HG02981 (cell line): ENCODE results near the gene TRIO.

ENCODE experiments used
- ATAC-seq: cut with Tn5 transposase; IDR thresholded peaks from one replicate; pipeline ENCODE4 v1.9.1; 2021; ENCODE audit warnings: mild to moderate bottlenecking, moderate library complexity; ENCODE audit not compliant: unreplicated experiment

TRIO gene

DNA sequence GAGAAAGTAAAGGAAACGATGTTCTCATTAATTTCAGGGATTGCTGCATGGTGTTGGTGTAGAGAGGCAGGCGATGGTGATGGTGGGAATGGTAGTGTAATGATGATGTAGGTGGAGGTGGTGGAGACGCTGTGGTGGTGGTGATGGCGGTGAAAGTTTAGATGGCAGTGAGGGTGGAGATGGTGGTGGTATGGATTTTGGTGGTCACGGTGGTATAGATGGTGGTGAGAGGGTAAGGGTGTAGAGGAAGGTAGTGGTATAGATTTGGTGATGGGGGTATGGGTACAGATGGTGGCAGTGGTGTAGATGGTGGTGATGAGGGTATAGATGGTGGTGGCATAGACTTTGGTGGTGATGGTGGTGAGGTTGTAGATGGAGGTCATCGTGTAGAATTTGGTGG is 259.3 kb downstream of the TRIO start:
- ATAC-seq, result no peak

DNA sequence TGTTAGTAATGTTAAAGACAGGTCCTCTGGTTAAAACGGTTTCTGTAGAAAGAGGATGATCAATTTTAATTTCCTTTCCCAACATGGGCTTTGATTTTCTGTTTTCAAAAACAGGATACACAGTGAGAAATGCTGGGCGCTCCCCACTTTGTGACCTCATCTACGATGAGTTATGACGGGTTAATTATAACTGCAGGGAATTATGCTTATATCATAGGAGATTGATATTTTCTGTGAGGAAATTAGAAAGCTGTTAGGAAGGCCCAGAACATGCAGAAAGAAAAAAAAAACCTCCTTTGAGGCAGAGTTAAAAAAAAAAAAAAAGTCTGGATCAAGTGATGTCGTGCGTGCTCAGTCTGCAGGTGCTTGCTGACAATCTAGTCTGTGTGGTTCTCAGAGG is 261.6 kb downstream of the TRIO start:
- no peak for ATAC-seq

DNA sequence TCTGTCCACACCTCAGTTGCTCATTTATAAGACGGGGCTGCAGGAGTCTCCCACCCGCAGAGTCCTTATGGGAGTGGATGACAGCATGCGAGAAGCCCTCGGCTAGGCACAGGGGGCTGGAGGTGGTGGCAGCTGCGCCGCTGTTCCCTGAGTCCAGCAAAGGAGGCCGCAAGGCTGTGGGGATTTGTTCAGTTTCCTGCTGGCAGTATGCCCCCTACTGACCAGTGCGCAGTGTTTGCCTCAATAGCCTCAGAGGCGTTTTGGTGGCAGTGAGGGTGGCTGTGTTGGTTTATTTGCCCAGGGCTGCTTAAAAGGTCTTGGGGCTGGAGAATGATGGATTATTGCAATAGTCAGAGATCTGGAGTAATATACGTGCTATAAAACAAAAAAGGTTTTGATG is 262.1 kb downstream of the TRIO start:
- ATAC-seq, result no peak

DNA sequence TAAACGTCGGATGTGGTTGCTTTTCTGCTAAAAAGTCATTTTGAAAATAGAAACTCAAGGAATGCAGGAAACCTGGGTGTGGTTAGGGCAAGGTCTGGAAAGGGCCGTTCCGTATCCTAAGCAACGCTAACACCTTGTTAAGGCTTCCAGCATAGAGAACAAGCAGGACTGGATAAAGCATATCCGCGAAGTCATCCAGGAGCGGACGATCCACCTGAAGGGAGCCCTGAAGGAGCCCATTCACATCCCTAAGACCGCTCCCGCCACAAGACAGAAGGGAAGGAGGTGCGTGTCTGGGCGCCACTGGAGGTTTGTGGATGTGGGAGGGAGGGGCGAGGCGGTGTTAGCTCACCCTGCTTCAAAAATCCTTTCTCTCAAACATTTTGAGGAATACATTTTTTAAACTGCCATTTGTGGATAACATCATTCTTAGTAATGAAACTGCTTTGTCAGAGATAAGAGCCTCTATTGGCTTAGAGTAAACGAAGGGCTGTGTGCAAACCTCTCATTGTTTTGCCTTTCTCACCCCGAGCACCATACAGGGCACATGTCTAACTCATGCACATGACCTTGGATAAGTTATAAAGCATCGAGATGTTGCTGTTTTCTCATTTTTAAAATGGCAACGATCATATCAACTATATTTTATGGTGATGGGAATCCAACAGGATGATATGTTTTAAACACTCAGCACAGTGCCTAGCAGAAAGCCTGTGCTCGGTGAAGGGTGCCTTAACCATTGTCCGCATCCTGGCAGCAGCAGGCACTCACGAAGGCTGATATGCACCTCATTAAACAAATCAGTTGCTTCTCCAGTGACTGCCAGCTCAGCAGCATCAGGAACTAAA is 262.8 kb downstream of the TRIO start:
- no peak for ATAC-seq

DNA sequence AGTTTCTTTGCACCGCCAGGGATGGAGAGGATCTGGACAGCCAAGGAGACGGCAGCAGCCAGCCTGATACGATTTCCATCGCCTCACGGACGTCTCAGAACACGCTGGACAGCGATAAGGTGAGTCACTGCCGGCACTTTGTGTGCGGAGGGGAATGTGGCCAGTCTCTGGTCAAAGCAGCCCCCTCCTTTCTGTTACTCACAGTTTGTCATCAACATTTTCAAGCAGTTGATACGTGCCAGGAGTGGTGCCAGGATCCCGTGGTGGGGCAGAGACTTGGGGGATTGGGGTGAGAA is 263.4 kb downstream of the TRIO start:
- no peak for ATAC-seq

DNA sequence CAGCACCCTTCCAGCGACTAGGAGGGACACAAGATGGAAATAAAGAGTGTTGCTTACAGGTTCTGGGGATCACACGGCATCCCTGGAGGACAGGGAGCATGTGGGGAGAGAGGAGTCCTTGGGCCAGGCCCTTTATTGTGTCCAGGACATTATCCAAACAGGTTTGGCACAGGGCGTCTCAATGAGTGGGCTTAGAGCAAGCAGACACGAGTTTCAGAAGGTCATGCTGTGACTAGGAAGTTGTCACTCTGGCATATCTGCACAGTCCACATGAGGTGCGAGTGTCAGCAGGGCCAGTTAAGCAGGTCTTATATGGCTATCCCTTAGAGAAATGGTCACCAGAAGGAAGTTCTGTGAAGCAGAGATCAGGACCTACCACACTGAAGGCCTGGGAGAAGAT is 263.9 kb downstream of the TRIO start:
- no peak for ATAC-seq

DNA sequence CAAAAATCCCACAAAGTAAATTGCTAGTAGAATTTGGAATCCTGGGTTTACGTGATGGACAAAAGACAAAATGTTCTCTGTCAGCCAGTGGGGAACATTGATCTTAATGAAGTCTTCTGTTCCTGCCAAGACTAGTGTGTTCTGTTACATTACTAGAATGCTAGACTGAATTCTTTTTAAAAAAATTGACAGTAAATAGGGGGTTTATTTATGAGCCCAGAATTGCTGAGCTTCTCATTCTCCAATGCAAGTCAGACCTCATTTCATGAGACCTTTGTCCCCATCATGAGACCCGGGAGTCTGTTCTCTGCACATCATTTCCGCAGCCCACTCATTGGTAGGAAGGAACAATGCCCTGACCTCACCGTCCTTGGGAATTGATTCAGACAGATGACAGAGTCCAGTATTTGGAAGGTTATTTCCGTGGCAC is 264.6 kb downstream of the TRIO start:
- no peak for ATAC-seq

DNA sequence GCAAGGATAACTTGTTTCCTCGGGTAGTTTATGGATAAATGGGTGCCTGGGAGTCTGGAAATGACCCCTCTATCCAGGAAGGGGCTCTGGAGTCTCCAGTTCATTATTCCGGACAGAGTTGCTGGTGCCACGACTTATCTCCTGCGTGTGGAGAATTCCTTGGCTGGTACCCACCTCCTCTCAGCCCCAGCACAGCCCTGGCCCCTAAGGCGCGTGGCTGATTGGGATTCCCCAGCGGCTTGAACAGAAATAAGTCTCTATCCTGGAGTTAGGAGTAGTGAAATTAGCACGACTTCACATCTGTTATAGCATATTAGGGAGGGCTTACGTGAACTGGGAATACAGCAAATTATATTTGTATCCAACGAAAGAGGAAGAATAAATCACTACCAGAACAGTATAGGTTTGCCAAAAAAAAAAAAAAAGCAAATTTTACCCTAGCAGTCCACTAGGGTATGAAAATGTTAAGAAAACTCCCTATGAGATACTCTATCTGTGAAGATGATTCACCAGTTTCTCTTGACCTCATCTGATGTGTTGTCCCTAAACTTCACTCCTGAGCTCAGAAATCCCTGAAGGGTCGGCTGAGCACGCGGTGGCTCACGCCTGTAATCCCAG is 265.9 kb downstream of the TRIO start:
- ATAC-seq, result no peak

DNA sequence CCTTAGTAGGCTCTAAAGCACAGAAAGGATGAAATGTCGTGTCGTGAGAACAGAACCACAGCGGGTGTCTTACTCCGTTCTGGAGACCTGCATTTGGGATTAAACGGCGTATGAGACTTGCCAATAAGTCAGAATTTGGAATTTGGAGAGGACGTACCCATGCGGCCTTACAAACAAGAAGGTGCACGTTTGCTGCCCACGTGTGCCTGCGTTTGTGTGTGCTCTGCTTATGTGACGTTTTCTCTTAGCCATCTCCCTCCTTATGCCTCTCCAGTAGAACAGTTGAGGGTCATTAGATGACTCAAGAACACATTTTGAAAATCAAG is 266.9 kb downstream of the TRIO start:
- no peak for ATAC-seq

DNA sequence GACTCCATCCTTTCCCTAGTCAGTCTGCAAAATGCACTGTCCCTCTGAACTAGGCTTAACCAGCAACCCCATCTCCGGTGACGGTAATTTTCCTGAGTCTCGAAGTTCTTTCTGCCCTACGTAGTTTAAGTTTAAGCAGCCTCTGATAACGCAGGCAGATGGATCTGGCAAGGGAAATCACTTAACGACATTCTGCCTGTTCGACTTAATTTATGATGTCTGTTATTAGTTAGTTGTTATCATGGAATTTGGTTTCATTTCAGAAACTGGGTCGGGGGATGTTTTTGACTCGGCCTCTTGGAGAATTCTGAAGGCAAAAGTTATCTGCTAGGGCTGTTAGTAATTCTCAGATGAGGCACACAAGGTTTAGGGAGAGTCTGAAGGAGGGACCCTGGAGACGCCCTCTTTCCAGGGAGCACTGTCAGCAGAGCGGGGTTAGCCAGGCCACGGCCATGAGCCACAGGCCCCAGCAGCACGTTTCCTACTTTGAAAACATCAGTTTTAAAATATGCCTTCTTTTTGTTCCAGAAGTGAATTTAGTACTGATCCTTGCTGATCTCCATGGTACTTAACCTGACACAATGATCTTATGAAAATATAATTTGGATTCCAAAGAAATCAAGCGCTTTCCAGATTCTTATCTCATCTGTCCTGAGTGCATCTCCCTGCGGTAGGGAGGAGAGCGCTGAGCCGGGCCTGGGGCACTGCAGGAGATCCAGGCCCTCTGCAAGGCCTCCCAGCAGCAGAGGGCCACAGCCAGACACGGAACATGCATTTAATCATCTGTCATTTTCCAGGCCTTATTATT is 267.5 kb downstream of the TRIO start:
- no peak for ATAC-seq

DNA sequence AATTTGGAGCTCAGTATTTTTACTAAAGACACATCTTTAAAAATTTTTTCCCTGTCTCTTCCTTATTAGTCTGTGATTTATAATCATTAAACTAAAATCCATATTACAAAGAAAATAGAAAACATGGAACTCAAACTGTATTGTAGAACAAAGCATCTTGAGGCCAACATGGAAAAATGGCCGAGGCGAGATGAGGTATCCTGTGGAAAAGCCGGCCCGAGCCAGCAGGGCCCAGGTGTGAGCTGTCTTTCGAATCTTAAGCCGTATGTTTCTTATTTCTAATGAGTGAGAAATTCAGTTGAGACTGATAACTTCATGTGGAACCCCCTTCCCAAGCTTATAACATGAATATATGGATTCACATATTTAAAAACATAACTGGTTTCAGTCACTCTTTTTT is 268.1 kb downstream of the TRIO start:
- ATAC-seq, result no peak

DNA sequence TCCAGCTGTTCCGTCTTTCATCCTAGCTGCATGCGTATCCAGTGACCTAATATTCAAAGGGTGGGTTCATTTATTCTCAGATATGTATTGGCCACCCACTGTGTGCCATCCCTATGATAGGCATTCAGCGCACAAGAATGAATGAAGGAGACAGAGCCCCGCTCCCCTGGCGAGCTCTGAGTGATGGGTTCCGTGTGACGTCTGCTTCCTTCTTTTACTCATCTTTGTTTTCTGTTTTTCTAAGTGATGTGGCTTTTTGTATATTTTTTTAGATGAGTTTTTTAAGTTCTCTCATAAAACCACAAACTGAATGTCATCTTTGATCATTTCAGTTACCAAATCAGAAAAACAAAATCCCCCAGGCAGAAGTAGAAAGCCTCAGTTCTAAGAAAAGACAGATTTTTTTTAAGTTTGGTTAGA is 270.2 kb downstream of the TRIO start:
- ATAC-seq, result no peak

DNA sequence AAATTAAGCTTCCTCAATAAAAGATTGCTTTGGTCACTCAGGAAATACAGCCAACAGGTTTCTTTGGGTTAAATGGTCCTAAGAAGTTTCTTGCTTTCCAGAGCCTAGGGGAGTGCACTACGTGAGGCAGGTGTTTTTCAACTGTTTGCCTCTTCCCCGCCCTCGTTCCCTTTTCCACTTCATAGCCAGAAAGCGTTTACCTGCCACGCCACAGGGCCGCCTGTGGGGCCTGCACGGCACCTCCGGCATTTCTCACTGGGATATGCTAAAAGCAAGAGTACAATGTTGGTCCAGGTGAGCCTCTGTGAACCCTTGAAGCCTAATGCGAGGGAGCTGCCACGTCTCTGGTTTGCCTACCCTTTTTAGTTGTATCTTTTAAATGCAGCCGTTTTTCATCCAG is 270.9 kb downstream of the TRIO start:
- ATAC-seq, result no peak

DNA sequence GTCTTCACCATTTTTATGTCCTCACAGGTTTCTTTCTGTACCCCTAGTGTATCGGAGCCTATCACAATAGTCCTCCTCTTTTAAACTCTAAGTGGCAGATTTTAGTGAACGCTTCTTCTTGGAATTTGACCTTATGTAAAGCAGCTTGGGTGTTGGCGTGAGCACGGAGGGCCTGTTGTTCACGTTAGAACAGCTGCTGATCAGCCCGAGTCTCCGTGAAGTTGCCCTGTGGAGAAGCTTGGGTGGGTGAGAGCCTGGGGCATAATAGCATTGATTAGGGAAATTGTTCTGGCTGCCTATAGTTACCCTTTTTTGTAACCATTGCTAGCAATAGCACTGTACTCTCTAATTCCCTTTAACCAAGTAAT is 271.5 kb downstream of the TRIO start:
- no peak for ATAC-seq

DNA sequence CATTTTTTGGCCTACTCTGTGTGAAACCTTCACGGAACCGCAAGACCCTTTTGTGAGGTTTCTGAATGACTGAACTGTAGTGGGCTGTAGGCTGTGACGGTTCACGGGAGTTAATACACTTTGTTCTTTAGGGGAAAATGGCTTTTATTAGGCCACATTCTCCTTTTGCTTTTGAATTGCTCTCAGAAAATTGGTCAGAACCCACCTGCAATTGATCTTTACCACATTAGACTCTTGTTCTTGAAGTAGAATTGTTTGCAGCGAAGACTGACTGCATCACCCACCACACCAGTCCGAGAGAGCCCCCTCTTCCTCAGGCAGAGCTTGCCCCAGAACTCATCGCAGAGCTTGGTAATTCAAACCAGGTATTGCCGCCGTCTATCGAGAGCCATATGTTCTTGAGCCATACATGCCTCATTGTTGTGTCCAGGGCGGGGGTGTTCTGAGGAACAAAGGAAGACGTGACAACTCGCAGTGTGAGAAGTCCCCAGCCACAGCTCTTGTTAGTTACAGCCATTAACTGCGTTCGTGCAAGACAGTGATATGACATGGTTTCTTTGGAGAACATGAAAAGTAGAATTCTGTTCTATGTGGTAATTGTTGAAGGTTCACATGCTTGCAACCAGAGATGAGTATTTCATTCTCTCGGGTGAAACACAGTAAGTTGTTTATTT is 272.0 kb downstream of the TRIO start:
- no peak for ATAC-seq

DNA sequence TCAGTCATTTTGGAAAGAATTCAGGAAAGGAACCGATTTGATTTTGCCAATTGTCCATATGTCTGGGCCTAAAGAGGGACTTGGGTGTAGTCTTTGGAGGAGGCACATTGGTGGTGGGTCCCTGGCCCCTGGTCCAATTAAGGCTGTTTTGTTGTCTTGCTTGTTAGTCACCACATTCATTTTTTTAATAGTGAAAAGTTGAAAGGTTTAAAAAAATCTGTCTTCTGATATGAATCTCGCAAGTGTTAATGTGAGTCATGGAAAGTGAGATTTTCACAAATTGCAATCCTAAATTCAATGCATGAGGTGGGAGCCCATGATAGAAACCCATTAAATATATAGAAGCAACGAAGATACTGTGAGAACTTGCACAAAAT is 272.5 kb downstream of the TRIO start:
- ATAC-seq, result no peak

DNA sequence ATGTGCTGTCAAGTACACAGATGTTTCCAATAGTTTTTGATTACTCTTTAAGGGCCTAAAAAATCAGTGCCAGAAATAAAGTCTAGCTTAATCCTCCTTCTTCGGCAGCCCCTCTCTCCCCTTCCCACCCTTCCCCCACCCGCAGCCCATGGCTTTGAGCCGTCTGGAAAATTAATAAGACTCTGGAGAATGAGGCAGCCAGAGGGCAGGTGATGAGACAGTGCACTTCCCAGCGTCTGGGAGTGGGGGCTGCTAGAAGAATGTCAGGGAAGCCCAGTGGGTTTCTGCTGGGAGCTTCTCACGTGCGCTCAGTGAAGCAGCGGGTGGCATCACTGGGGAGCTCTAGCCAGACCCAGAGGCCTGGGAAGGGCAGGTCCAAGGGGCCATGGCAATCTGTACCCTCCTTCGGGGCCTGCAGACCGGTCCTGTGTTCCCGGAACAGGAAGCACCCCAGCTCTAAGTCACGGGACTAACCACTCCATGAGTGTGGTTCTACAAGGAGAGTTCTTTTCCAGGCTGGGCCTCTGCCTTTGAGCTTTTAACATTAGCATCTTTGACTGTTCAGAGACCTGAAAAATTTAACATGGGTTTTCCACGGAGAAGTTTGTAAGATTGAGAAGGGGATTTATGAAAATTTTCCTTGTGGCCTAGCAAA is 273.6 kb downstream of the TRIO start:
- ATAC-seq, result no peak

DNA sequence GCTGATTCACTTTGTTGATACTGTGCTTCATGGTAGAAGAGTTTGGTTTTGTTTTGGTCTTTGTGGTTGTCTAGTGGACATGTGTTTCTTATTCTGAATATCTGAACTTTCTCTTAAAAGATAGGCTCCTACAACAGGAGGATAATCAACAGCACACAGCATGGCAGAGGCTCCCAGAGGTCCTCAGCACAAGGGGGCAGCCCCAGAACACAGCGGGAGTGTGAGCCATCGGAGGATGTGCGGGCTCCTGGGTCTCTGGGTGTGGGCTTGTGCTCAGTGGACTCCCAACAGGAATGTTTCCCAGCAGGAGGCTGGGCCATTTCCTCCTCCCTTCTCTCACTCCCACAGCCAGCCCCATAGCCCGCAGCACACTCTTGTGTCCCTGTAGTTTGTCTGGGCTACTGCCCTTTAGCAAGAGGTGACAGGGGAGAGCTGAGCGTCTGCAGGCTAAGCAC is 274.2 kb downstream of the TRIO start:
- ATAC-seq, result no peak

DNA sequence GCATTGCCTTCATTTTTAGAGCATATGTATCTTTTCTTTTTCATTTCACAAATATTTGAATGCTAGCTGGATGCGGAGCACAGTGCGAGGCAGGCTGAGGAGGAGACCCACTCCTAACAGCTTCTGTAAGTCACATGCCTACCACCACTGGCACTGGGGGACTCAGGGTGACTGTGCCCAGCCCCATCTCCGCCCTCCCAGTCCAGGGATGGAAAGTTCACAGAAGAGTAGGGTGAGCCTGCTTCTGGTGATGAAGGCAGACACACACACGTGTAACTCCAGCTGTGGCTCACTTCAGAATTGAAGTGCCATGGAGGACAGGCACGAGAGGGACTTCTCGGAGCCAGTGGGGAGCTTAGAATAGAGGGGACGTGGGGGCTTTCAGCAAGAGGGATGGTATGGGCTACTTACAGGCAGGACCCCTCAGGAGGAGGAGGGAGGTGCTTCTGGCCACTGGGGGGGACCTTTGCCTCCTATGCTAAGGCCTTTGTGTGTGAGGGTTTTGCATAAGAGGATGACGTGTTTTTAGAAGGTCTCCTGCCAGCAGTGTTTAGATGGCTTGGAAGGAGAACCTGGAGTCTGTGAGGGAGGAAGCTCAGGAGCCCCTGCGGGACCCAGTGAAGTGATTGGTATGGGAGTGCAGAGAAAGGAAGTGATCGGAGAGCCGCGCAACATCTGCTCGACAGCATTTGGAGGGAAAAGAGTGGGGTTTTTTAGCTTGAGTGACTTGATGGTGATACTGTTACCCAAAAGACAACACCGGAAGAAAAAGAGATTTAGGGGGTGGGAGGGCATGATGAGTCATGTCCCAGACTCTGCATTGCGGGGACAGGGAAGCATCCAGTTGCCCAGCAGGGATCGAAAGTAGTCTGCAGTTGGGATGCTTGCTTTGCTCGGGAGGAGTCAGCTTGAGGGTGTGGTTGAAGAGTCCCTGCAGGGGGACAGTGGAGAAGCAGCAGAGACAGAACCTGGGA is 274.9 kb downstream of the TRIO start:
- ATAC-seq, result no peak

DNA sequence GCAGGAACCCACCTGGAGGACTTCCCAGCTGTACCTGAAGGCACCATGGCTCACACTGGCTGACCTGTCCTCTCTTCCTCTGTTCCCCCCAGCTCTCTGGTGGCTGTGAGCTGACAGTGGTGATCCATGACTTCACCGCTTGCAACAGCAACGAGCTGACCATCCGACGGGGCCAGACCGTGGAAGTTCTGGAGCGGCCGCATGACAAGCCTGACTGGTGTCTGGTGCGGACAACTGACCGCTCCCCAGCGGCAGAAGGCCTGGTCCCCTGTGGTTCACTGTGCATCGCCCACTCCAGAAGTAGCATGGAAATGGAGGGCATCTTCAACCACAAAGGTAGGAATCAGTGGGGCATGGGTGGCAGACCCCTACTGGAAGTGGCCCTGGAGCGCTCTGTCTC is 276.5 kb downstream of the TRIO start:
- ATAC-seq, result no peak
